ENCODE measurements around the gene C1orf174. TPM values are rescaled to one million over a fixed set of nuclear protein-coding genes. Genes with fewer than 3 reads are reported as not detected.

Gene C1orf174
- total RNA-seq, 1 experiment from 2014 or later: 21.1 TPM

DNA sequence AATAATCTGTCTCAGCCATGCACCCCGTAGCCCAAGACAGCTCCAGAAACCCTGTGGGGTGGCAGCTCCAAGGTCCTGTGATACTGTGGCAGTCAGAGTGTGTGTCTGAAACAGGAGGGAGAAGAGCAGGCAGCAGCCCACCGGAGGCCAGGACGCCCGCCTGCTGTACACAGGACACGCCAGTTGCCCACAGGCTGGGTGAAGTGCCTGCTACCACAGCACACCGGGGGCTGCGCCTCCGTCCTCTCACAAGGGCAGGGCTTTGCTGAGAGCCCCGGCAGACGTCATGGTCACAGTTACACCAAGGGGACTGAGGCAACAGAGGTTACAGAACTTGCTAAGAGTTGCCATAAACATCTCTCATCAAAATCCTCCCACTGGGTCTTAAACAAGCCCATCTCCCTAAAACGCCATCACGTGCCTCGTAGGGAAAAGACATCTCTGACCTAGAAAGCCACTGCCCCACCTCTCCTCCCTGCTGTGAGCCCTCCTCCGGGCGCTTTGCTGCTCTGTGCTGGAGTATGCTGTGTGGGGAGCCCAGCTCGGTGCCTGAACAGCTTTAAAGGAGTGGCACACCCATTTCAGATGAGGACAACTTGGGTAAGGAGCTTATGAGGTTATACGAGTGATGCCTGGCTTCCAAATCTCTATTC is 5.3 kb downstream of the C1orf174 start:
- peaks cover 31 to 48% (median 31%) of the 10 kb centered on the region in 3 experiments for H3K36me3 Mint-ChIP-seq (ENCODE audit: insufficient read depth in 1 of 3, low read depth in 3 of 3)
- H3K56ac ChIP-seq (ENCODE audit: insufficient read length, low read depth, low read length): no peak overlapping the region
- H3K79me2 ChIP-seq (ENCODE audit: insufficient read depth, low read length): peaks cover 34% of the 10 kb centered on the region; the same call in 1 of the 2 replicates
- no peak overlapping the region; a peak in 1 of 7 replicates for H3K27ac Mint-ChIP-seq
- no peak overlapping the region for H2BK20ac ChIP-seq (ENCODE audit: low read depth, low read length, poor library complexity, severe bottlenecking)
- H3K23ac ChIP-seq (ENCODE audit: insufficient read length, low read depth, low read length): no peak overlapping the region
- no peak overlapping the region for H2BK15ac ChIP-seq (ENCODE audit: low read depth, low read length)
- WGBS (ENCODE audit: extremely low coverage, insufficient read length, low lambda C conversion rate): no CpG with 5 or more reads among the region's 17 CpGs
- H2AK5ac ChIP-seq (ENCODE audit: insufficient read length, low read length): no peak overlapping the region
- H2BK5ac ChIP-seq (ENCODE audit: insufficient read length, low read length): no peak overlapping the region
- H3K79me1 ChIP-seq (ENCODE audit: insufficient read depth, low read depth, low read length, poor library complexity, severe bottlenecking): peaks cover 16% of the 10 kb centered on the region
- peaks cover 5 to 18% of the 10 kb centered on the region in 2 experiments for H3K4me1 Mint-ChIP-seq
- no peak overlapping the region for H3K9ac ChIP-seq (ENCODE audit: extremely low read depth, insufficient read length, low read length)
- no peak overlapping the region for H3K14ac ChIP-seq (ENCODE audit: insufficient read depth, low read length)
- H4K8ac ChIP-seq (replicated peaks; ENCODE audit: insufficient read length, low read depth, low read length): no peak overlapping the region
- H3K4me2 ChIP-seq (ENCODE audit: insufficient read depth, insufficient read length, low read length): no peak overlapping the region
- no peak overlapping the region for H3T11ph ChIP-seq (ENCODE audit: low read length)
- H3K4me1 ChIP-seq (ENCODE audit: insufficient read depth, low read length): no peaks in the 10 kb centered on the region
- H4K5ac ChIP-seq (ENCODE audit: insufficient read length, low read depth, low read length): no peak overlapping the region
- peaks cover 14 to 15% of the 10 kb centered on the region in 2 experiments for H3K9me3 Mint-ChIP-seq
- no peak overlapping the region for H3K4ac ChIP-seq (ENCODE audit: low read depth, low read length)
- peaks cover 6% of the 10 kb centered on the region for H3K23me2 ChIP-seq (ENCODE audit: insufficient read length, low read depth, low read length, poor library complexity, severe bottlenecking)
- TF ChIP-seq, protein P1, sequence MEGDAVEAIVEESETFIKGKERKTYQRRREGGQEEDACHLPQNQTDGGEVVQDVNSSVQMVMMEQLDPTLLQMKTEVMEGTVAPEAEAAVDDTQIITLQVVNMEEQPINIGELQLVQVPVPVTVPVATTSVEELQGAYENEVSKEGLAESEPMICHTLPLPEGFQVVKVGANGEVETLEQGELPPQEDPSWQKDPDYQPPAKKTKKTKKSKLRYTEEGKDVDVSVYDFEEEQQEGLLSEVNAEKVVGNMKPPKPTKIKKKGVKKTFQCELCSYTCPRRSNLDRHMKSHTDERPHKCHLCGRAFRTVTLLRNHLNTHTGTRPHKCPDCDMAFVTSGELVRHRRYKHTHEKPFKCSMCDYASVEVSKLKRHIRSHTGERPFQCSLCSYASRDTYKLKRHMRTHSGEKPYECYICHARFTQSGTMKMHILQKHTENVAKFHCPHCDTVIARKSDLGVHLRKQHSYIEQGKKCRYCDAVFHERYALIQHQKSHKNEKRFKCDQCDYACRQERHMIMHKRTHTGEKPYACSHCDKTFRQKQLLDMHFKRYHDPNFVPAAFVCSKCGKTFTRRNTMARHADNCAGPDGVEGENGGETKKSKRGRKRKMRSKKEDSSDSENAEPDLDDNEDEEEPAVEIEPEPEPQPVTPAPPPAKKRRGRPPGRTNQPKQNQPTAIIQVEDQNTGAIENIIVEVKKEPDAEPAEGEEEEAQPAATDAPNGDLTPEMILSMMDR (conservative IDR thresholded peaks at IDR 0.05): no peak
- H3K27me3 ChIP-seq (ENCODE audit: insufficient read depth, low read length): no peaks in the 10 kb centered on the region
- no peak overlapping the region for H3K27ac ChIP-seq (ENCODE audit: insufficient read length, low read depth, low read length)
- no peak for DNase-seq
- H3K4me3 Mint-ChIP-seq: no peak overlapping the region
- H4K20me1 ChIP-seq (ENCODE audit: control insufficient read depth, insufficient read depth, insufficient read length): no peaks in the 10 kb centered on the region
- H2BK120ac ChIP-seq (ENCODE audit: low read depth, low read length, poor library complexity, severe bottlenecking): no peak overlapping the region
- no peak overlapping the region for H3K18ac ChIP-seq (ENCODE audit: insufficient read length, low read depth, low read length)
- no peaks in the 10 kb centered on the region for H3K9me3 ChIP-seq (ENCODE audit: control insufficient read depth, low read depth, low read length)
- H4K91ac ChIP-seq (ENCODE audit: insufficient read length, low read depth, low read length): no peak overlapping the region
- H2BK12ac ChIP-seq (ENCODE audit: insufficient read length, low read depth, low read length): no peak overlapping the region
- no peak overlapping the region for H2AFZ ChIP-seq (ENCODE audit: low read length)
- H3K27me3 Mint-ChIP-seq (ENCODE audit: low read depth): no peaks in the 10 kb centered on the region; the same call in 1 of the 2 replicates
